Measurements from ENCODE around the gene ATG7.
"Not testable (repeated sequence)": the region's sequence is repeated elsewhere in the genome, so short reads cannot be mapped to it uniquely, and the experiment has no call there.

Gene ATG7

GRCh38 chr3:11470031-11470853, 198.0 kb downstream of the ATG7 start:
- no peak for DNase-seq

GRCh38 chr3:11475324-11475723, 203.1 kb downstream of the ATG7 start:
- DNase-seq = no peak

- no peak for DNase-seq
These were observed 204.5 kb downstream of the ATG7 start for GRCh38 chr3:11476735-11477144.

- no peak for DNase-seq
These were observed 205.3 kb downstream of the ATG7 start for GRCh38 chr3:11477407-11477911.

- DNase-seq = no peak
These were observed 206.0 kb downstream of the ATG7 start for GRCh38 chr3:11478167-11478566.

GRCh38 chr3:11479221-11479620, 207.0 kb downstream of the ATG7 start:
- DNase-seq = no peak

- DNase-seq = no peak
These were observed 208.6 kb downstream of the ATG7 start for GRCh38 chr3:11480663-11481298.

GRCh38 chr3:11481556-11481955, 209.4 kb downstream of the ATG7 start:
- DNase-seq = no peak

GRCh38 chr3:11482021-11482420, 209.8 kb downstream of the ATG7 start:
- DNase-seq = no peak

GRCh38 chr3:11488356-11488755, 216.2 kb downstream of the ATG7 start:
- not testable (repeated sequence) for DNase-seq

- peak in 2 of 3 donors; percentile 11 to 43 for DNase-seq
These were observed 222.1 kb downstream of the ATG7 start for GRCh38 chr3:11494131-11494916.

- DNase-seq = no peak
These were observed 223.9 kb downstream of the ATG7 start for GRCh38 chr3:11495948-11496557.

- DNase-seq = no peak
These were observed 226.0 kb downstream of the ATG7 start for GRCh38 chr3:11498177-11498576.

- peak in 1 of 3 donors; percentile 17 for DNase-seq
These were observed 226.4 kb downstream of the ATG7 start for GRCh38 chr3:11498646-11499045.

GRCh38 chr3:11499144-11499543, 226.9 kb downstream of the ATG7 start:
- peak in 1 of 3 donors; percentile 21 for DNase-seq

- not testable (repeated sequence) for DNase-seq
These were observed 230.2 kb downstream of the ATG7 start for GRCh38 chr3:11502413-11502812.

- no peak for DNase-seq
These were observed 235.5 kb downstream of the ATG7 start for GRCh38 chr3:11507719-11508118.

GRCh38 chr3:11508346-11509172, 236.4 kb downstream of the ATG7 start:
- DNase-seq = no peak

- no peak for DNase-seq
These were observed 237.2 kb downstream of the ATG7 start for GRCh38 chr3:11509173-11510000.

- no peak for DNase-seq
These were observed 237.8 kb downstream of the ATG7 start for GRCh38 chr3:11510001-11510340.

GRCh38 chr3:11510356-11510755, 238.2 kb downstream of the ATG7 start:
- DNase-seq = no peak
